HCT116 (cell line): ENCODE results near the gene TSC22D1. TPM values are rescaled to one million over a fixed set of nuclear protein-coding genes. Genes with fewer than 3 reads are reported as not detected.

Experiments
- ATAC-seq: fragments of 200-7000 bp; cut with Tn5 transposase; 2 replicates; pipeline ENCODE4 v1.9.1; 2020; ENCODE audit warnings: mild to moderate bottlenecking, moderate library complexity
- BruUV-seq: library from RNA; stranded (reverse); fragments of 400-500 nt; replicated peaks from 2 replicates; lab custom pipeline; 2021; lab: Mats Ljungman, UMichigan
- CTCF ChIA-PET: fragments of 300-600 bp; sonication (Branson Sonifier 250); formaldehyde crosslinking; loops from one replicate; lab custom pipeline; 2021; ENCODE audit warnings: antibody characterized with exemption; lab: Charles Lee
- POLR2A ChIA-PET: fragments of 300-600, 350-600 bp; sonication (Branson Sonifier 250); formaldehyde crosslinking; loops from one replicate; lab custom pipeline; 2021; ENCODE audit warnings: antibody characterized with exemption; lab: Charles Lee
- RAD21 ChIA-PET, 2 experiments: fragments of 300-600 bp; sonication (Branson Sonifier 250); formaldehyde crosslinking; loops; one replicate each; lab custom pipeline; 2023; ENCODE audit warnings: low total read pairs in 2 of 2; ENCODE audit not compliant: uncharacterized antibody in 2 of 2, unreplicated experiment in 2 of 2, low non-redundant PET in 1 of 2; lab: Charles Lee
- DNase-seq: peaks from one replicate; pipeline ENCODE4 v3.0.0-alpha.2; 2010; ENCODE audit warnings: low read depth, low spot score
- H2AFZ ChIP-seq: fragments of 200-600 bp; shearing (Covaris generic), sonication (generic); 2 replicates; pipeline ENCODE4 v1.6.1; 2017; ENCODE audit warnings: low read depth, mixed run types, mixed read lengths, antibody characterized with exemption, low read length; ENCODE audit not compliant: poor library complexity, severe bottlenecking
- H3K27ac ChIP-seq: 2 replicates; pipeline ENCODE4 v1.5.1; 2012; ENCODE audit warnings: low read depth, low read length
- H3K27me3 ChIP-seq: fragments of 200-600 bp; sonication (generic); 2 replicates; pipeline ENCODE4 v1.6.1; 2016; ENCODE audit warnings: mixed run types, low read length, mixed read lengths; ENCODE audit not compliant: insufficient read depth
- H3K36me3 ChIP-seq, 2 experiments: fragments of 200-500 bp in 1 of 2; fragments of 200-600 bp in 1 of 2; sonication (Bioruptor generic) in 1 of 2; sonication (generic) in 1 of 2; 2 replicates each; pipeline versions ENCODE4 v1.5.1 to v1.6.1; 2014 to 2016; ENCODE audit warnings: low read length in 2 of 2, inconsistent platforms in 1 of 2, mixed read lengths in 1 of 2, mixed run types in 1 of 2; ENCODE audit not compliant: insufficient read depth in 2 of 2, control insufficient read depth in 1 of 2
- H3K4me1 ChIP-seq, 2 experiments: fragments of 200-600 bp in 1 of 2; sonication (generic) in 1 of 2; 2 replicates each; pipeline versions ENCODE4 v1.5.1 to v1.6.1; 2012 to 2017; ENCODE audit warnings: low read length in 2 of 2, inconsistent platforms in 1 of 2, mild to moderate bottlenecking in 1 of 2, mixed read lengths in 1 of 2, mixed run types in 1 of 2, moderate library complexity in 1 of 2; ENCODE audit not compliant: insufficient read depth in 2 of 2, control insufficient read depth in 1 of 2
- H3K4me2 ChIP-seq: fragments of 200-600 bp; sonication (generic); 2 replicates; pipeline ENCODE4 v1.6.1; 2017; ENCODE audit warnings: mixed run types, low read length, mixed read lengths
- H3K4me3 ChIP-seq, 2 experiments: fragments of 200-600 bp in 1 of 2; sonication (generic) in 1 of 2; replicated peaks in 1 of 2; 2 replicates each; pipeline ENCODE4 v1.5.1; 2011 to 2016; ENCODE audit warnings: low read length in 2 of 2, control low read depth in 1 of 2, low read depth in 1 of 2, mild to moderate bottlenecking in 1 of 2, mixed read lengths in 1 of 2, mixed run types in 1 of 2
- H3K79me2 ChIP-seq: fragments of 200-600 bp; sonication (generic); 2 replicates; pipeline ENCODE4 v1.6.1; 2017; ENCODE audit warnings: mild to moderate bottlenecking, mixed run types, low read length, moderate library complexity, mixed read lengths; ENCODE audit not compliant: insufficient read depth
- H3K9ac ChIP-seq: fragments of 200-600 bp; sonication (generic); 2 replicates; pipeline ENCODE4 v1.6.1; 2016; ENCODE audit warnings: low read length, mixed read lengths
- H3K9me2 ChIP-seq: fragments of 200-600 bp; sonication (generic), shearing (Covaris generic); 2 replicates; pipeline ENCODE4 v1.6.1; 2017; ENCODE audit warnings: mixed run types, mild to moderate bottlenecking, moderate library complexity; ENCODE audit not compliant: insufficient read depth
- H3K9me3 ChIP-seq, 2 experiments: fragments of 200-500 bp in 1 of 2; fragments of 200-600 bp in 1 of 2; sonication (Bioruptor generic) in 1 of 2; sonication (generic) in 1 of 2; 2 replicates each; pipeline ENCODE4 v1.6.1; 2014 to 2017; ENCODE audit warnings: low read length in 2 of 2, mixed read lengths in 2 of 2, inconsistent platforms in 1 of 2, low read depth in 1 of 2, mild to moderate bottlenecking in 1 of 2, mixed run types in 1 of 2, moderate library complexity in 1 of 2; ENCODE audit not compliant: control insufficient read depth in 1 of 2, insufficient read depth in 1 of 2
- H4K20me1 ChIP-seq: fragments of 200-600 bp; sonication (generic), shearing (Covaris generic); 2 replicates; pipeline ENCODE4 v1.6.1; 2017; ENCODE audit warnings: mixed run types, mild to moderate bottlenecking, moderate library complexity; ENCODE audit not compliant: insufficient read depth
- ATF3 ChIP-seq: IDR thresholded peaks from 2 replicates; pipeline ENCODE4 v1.6.1; 2012
- CEBPB ChIP-seq: IDR thresholded peaks from 2 replicates; pipeline ENCODE4 v1.6.1; 2012; ENCODE audit warnings: low read depth
- EGR1 ChIP-seq: IDR thresholded peaks from 2 replicates; pipeline ENCODE4 v1.6.1; 2012; ENCODE audit warnings: low read depth
- ELF1 ChIP-seq: IDR thresholded peaks from 2 replicates; pipeline ENCODE4 v1.6.1; 2012; ENCODE audit warnings: low read depth, borderline replicate concordance
- EZH2phosphoT487 ChIP-seq: fragments of 200-600 bp; IDR thresholded peaks from 2 replicates; pipeline ENCODE4 v1.6.1; 2018; ENCODE audit warnings: antibody characterized with exemption, borderline replicate concordance
- FOSL1 ChIP-seq: IDR thresholded peaks from 2 replicates; pipeline ENCODE4 v1.6.1; 2012; ENCODE audit warnings: low read depth
- MAX ChIP-seq: IDR thresholded peaks from 2 replicates; pipeline ENCODE4 v1.6.1; 2012
- POLR2A ChIP-seq: IDR thresholded peaks from 2 replicates; pipeline ENCODE4 v1.7.0; 2011; ENCODE audit warnings: borderline replicate concordance; ENCODE audit not compliant: insufficient read depth, insufficient read length; ENCODE audit errors: extremely low read depth
- RAD21 ChIP-seq: IDR thresholded peaks from 2 replicates; pipeline ENCODE4 v1.6.1; 2012; ENCODE audit warnings: low read depth, mild to moderate bottlenecking
- REST ChIP-seq: IDR thresholded peaks from 2 replicates; pipeline ENCODE4 v1.6.1; 2012; ENCODE audit warnings: low read depth
- SP1 ChIP-seq: IDR thresholded peaks from 2 replicates; pipeline ENCODE4 v1.6.1; 2012; ENCODE audit warnings: low read depth
- SRF ChIP-seq: IDR thresholded peaks from 2 replicates; pipeline ENCODE4 v1.6.1; 2012; ENCODE audit warnings: low read depth
- TCF7L2 ChIP-seq: IDR thresholded peaks from 2 replicates; pipeline ENCODE4 v1.7.0; 2011; ENCODE audit warnings: borderline replicate concordance, inconsistent platforms; ENCODE audit not compliant: insufficient read depth, insufficient read length; ENCODE audit errors: extremely low read depth
- ZBTB33 ChIP-seq: IDR thresholded peaks from 2 replicates; pipeline ENCODE4 v1.6.1; 2011; ENCODE audit warnings: mild to moderate bottlenecking, low read length, moderate library complexity; ENCODE audit not compliant: insufficient replicate concordance; ENCODE audit errors: extremely low read depth
- ZFX ChIP-seq: fragments of 450-650 bp; IDR thresholded peaks from 2 replicates; pipeline ENCODE4 v1.6.1; 2017
- ZNF274 ChIP-seq: fragments of 200-500 bp; sonication (Bioruptor generic); IDR thresholded peaks from 2 replicates; pipeline ENCODE4 v1.6.1; 2014; ENCODE audit warnings: mild to moderate bottlenecking, low read depth, low read length, inconsistent platforms
- intact Hi-C: fragments of 100-400 bp; cut with micrococcal nuclease; formaldehyde crosslinking; loops from 2 replicates; pipeline ENCODE4 v1.10.0; 2022
- total RNA-seq: library from RNA; stranded (reverse); gene quantifications from one replicate; pipeline ENCODE4 v1.2.1, GENCODE V29; 2021; ENCODE audit not compliant: unreplicated experiment

TSC22D1 gene
- total RNA-seq, 1 experiment from 2014 or later = 268 TPM

GRCh38 chr13:44385401-44385800 is 190.7 kb downstream of the TSC22D1 start:
- ChIA-PET CTCF (no interaction called here), RAD21 (no interaction called here), POLR2A (no interaction called here)
- no peaks in the 10 kb centered on the region for H3K9me3 ChIP-seq
- DNase-seq = no peak
- H3K4me3 ChIP-seq = no peak overlapping the region
- no peaks in the 10 kb centered on the region for H3K27me3 ChIP-seq
- intact Hi-C loops = no loop called here
- H3K9ac ChIP-seq = no peak overlapping the region
- H3K79me2 ChIP-seq = no peaks in the 10 kb centered on the region
- TF ChIP-seq ATF3 (no peak), EZH2phosphoT487 (no peak)
- H3K27ac ChIP-seq = no peak overlapping the region
- no peaks in the 10 kb centered on the region for H3K36me3 ChIP-seq
- no peaks in the 10 kb centered on the region for H4K20me1 ChIP-seq
- no peak overlapping the region for H2AFZ ChIP-seq
- no peak overlapping the region for H3K4me2 ChIP-seq
- no peaks in the 10 kb centered on the region; the same call in 1 of the 2 replicates for H3K9me2 ChIP-seq
- peaks cover 0 to 5% of the 10 kb centered on the region in 2 experiments; a peak in 1 of 4 replicates for H3K4me1 ChIP-seq
- no TSS peak for BruUV-seq
- ATAC-seq = no peak

GRCh38 chr13:44384778-44385177 is 191.4 kb downstream of the TSC22D1 start:
- H3K4me1 ChIP-seq = peaks cover 0 to 11% of the 10 kb centered on the region in 2 experiments; a peak in 1 of 4 replicates
- no peaks in the 10 kb centered on the region for H3K27me3 ChIP-seq
- ATAC-seq (no peak), DNase-seq (no peak)
- RAD21 ChIA-PET = no interaction called here
- H3K9ac ChIP-seq = no peak overlapping the region
- POLR2A ChIA-PET = no interaction called here
- no peak overlapping the region for H3K4me2 ChIP-seq
- no peaks in the 10 kb centered on the region for H3K79me2 ChIP-seq
- no peaks in the 10 kb centered on the region for H3K9me3 ChIP-seq
- CTCF ChIA-PET = no interaction called here
- no TSS peak for BruUV-seq
- intact Hi-C loops = no loop called here
- no peak overlapping the region for H2AFZ ChIP-seq
- H4K20me1 ChIP-seq = no peaks in the 10 kb centered on the region
- H3K27ac ChIP-seq = no peak overlapping the region
- H3K9me2 ChIP-seq = no peaks in the 10 kb centered on the region; the same call in 1 of the 2 replicates
- H3K4me3 ChIP-seq = no peak overlapping the region
- no peak for TF ChIP-seq POLR2A
- TF ChIP-seq ZNF274 = no peak
- no peak for TF ChIP-seq ZBTB33
- no peak for TF ChIP-seq ZFX
- TF ChIP-seq MAX = no peak
- TF ChIP-seq TCF7L2 = no peak
- TF ChIP-seq ELF1 = no peak
- no peak for TF ChIP-seq RAD21
- TF ChIP-seq SRF = no peak
- TF ChIP-seq SP1 = no peak
- no peak for TF ChIP-seq REST
- no peak for TF ChIP-seq EZH2phosphoT487
- TF ChIP-seq CEBPB = no peak
- TF ChIP-seq FOSL1 = no peak
- no peak for TF ChIP-seq EGR1
- TF ChIP-seq, all 23 proteins: peak for 0
- no peaks in the 10 kb centered on the region for H3K36me3 ChIP-seq
